Measurements from ENCODE around the gene ZNF618. TPM values are rescaled to one million over a fixed set of nuclear protein-coding genes. Genes with fewer than 3 reads are reported as not detected.

ZNF618 gene
- total and polyA plus RNA-seq, 7 donors = 0.92 to 8.0 (median 2.3) TPM

GRCh38 chr9:114094971-114095370, 218.9 kb downstream of the ZNF618 start:
- Histone ChIP-seq H3K9me3 (no peaks in the 10 kb centered on the region), H3K36me3 (no peaks in the 10 kb centered on the region), H3K27ac (no peak overlapping the region), H3K4me3 (no peak overlapping the region), H3K27me3 (peaks cover 20 to 51% (median 26%) of the 10 kb centered on the region in 3 donors), H3K4me1 (peaks cover 0 to 17% (median 13%) of the 10 kb centered on the region in 4 donors)
- WGBS, 2 donors = 95 to 97% methylated on average over 12 of the region's 12 CpGs
- intact Hi-C loops (cut with DNase I) = no loop called here
- TF ChIP-seq POLR2A (IDR thresholded peaks at IDR 0.05) = no peak
- TF ChIP-seq CTCF (IDR thresholded peaks at IDR 0.05) = no peak
- no peak for TF ChIP-seq EP300 (IDR thresholded peaks at IDR 0.05)
- no peak for TF ChIP-seq POLR2AphosphoS5 (IDR thresholded peaks at IDR 0.05)
- DNase-seq = peak; percentile 58

- 77 to 84% methylated on average over 9 of the region's 9 CpGs for WGBS, 2 donors
- intact Hi-C loops (cut with DNase I) = no loop called here
- peak; percentile 52 for DNase-seq
- Histone ChIP-seq H3K4me1 (peaks cover 0 to 17% (median 13%) of the 10 kb centered on the region in 4 donors), H3K4me3 (no peak overlapping the region), H3K27me3 (peaks cover 20 to 51% (median 26%) of the 10 kb centered on the region in 3 donors), H3K36me3 (no peaks in the 10 kb centered on the region), H3K9me3 (no peaks in the 10 kb centered on the region), H3K27ac (no peak overlapping the region)
- TF ChIP-seq POLR2AphosphoS5 (IDR thresholded peaks at IDR 0.05) (no peak), POLR2A (IDR thresholded peaks at IDR 0.05) (no peak), CTCF (IDR thresholded peaks at IDR 0.05) (no peak), EP300 (IDR thresholded peaks at IDR 0.05) (no peak)
These were observed 220.0 kb downstream of the ZNF618 start for GRCh38 chr9:114096041-114096511.

- WGBS, 2 donors = 54 to 69% methylated on average over 14 of the region's 14 CpGs
- peaks cover 0 to 2% (median 0%) of the 10 kb centered on the region in 4 donors for H3K9me3 ChIP-seq
These were observed 220.9 kb downstream of the ZNF618 start for GRCh38 chr9:114096866-114097612.

GRCh38 chr9:114097613-114098020, 221.5 kb downstream of the ZNF618 start:
- DNase-seq = no peak
- Histone ChIP-seq H3K4me3 (peak overlapping the region in 3 of 4 donors; percentile 33 to 48 (median 41)), H3K4me1 (peaks cover 0 to 17% (median 13%) of the 10 kb centered on the region in 4 donors), H3K27me3 (peaks cover 20 to 51% (median 26%) of the 10 kb centered on the region in 3 donors), H3K27ac (no peak overlapping the region), H3K36me3 (no peaks in the 10 kb centered on the region), H3K9me3 (peaks cover 0 to 5% (median 0%) of the 10 kb centered on the region in 4 donors)
- 8 to 23% methylated on average over 18 of the region's 18 CpGs for WGBS, 2 donors
- TF ChIP-seq POLR2A (IDR thresholded peaks at IDR 0.05) (no peak), EP300 (IDR thresholded peaks at IDR 0.05) (no peak), CTCF (IDR thresholded peaks at IDR 0.05) (no peak), POLR2AphosphoS5 (IDR thresholded peaks at IDR 0.05) (no peak)
- intact Hi-C loops (cut with DNase I) = no loop called here

More at GRCh38 chr9:114096866-114097612, 220.9 kb downstream of the ZNF618 start:
- no peak for DNase-seq
- intact Hi-C loops (cut with DNase I) = no loop called here
- peaks cover 0 to 17% (median 13%) of the 10 kb centered on the region in 4 donors for H3K4me1 ChIP-seq
- no peak overlapping the region for H3K27ac ChIP-seq
- no peak overlapping the region for H3K4me3 ChIP-seq
- H3K36me3 ChIP-seq = no peaks in the 10 kb centered on the region
- peaks cover 20 to 51% (median 26%) of the 10 kb centered on the region in 3 donors for H3K27me3 ChIP-seq
- TF ChIP-seq EP300 (IDR thresholded peaks at IDR 0.05) (no peak), POLR2A (IDR thresholded peaks at IDR 0.05) (no peak), POLR2AphosphoS5 (IDR thresholded peaks at IDR 0.05) (no peak), CTCF (IDR thresholded peaks at IDR 0.05) (no peak)
